Peyer's patch (tissue), 4 donors: ENCODE results near the gene LRTM2. TPM values are rescaled to one million over a fixed set of nuclear protein-coding genes. Genes with fewer than 3 reads are reported as not detected.

ENCODE experiments used
- DNase-seq, 3 donors: peaks; one replicate each; pipeline ENCODE4 v3.0.0-alpha.2; 2017 to 2019
- H3K27ac ChIP-seq, 4 donors: fragments of 200-600 bp; sonication (generic); one replicate each; pipeline ENCODE4 v1.5.1; 2016 to 2019
- H3K27me3 ChIP-seq, 2 donors: fragments of 200-600 bp; sonication (generic); one replicate each; pipeline ENCODE4 v1.5.1; 2019
- H3K36me3 ChIP-seq, 3 donors: fragments of 200-600 bp; sonication (generic); one replicate each; pipeline ENCODE4 v1.5.1; 2016 to 2019
- H3K4me1 ChIP-seq, 4 donors: fragments of 200-600 bp; sonication (generic); one replicate each; pipeline ENCODE4 v1.5.1; 2016 to 2019
- H3K4me3 ChIP-seq, 4 donors: fragments of 200-600 bp; sonication (generic); 1 replicate in 3 of 4; 2 replicates in 1 of 4; pipeline ENCODE4 v1.5.1; 2016 to 2019; ENCODE audit warnings: mild to moderate bottlenecking in 1 of 4
- H3K9me3 ChIP-seq, 4 donors: fragments of 200-600 bp; sonication (generic); one replicate each; pipeline ENCODE4 v1.5.1; 2016 to 2019; ENCODE audit warnings: mild to moderate bottlenecking in 1 of 4
- CTCF ChIP-seq, 6 experiments: fragments of 450-650 bp in 4 of 6; fragments of 200-600 bp in 2 of 6; sonication (generic) in 1 of 6; IDR thresholded peaks; one replicate each; pipeline ENCODE4 v1.5.1; 2017 to 2019; ENCODE audit warnings: antibody characterized with exemption in 6 of 6, mild to moderate bottlenecking in 3 of 6, moderate library complexity in 1 of 6
- POLR2A ChIP-seq, 2 donors: fragments of 450-650 bp; IDR thresholded peaks; one replicate each; pipeline ENCODE4 v1.5.1; 2017; ENCODE audit warnings: antibody characterized with exemption in 2 of 2, mild to moderate bottlenecking in 2 of 2, moderate library complexity in 2 of 2
- total RNA-seq, 4 donors: library from RNA; depleted of rRNA; stranded (reverse); fragments of >200 nt; gene quantifications; one replicate each; pipeline ENCODE4 v1.1.0, GENCODE V29; 2016

LRTM2 gene
- total RNA-seq, 4 donors from 2014 or later, result not detected

- TF ChIP-seq POLR2A (IDR thresholded peaks at IDR 0.05) (no peak), CTCF (IDR thresholded peaks at IDR 0.05) (no peak)
- H3K4me3 ChIP-seq, result no peak overlapping the region
- H3K4me1 ChIP-seq, result no peaks in the 10 kb centered on the region
- DNase-seq, result peak in 2 of 3 donors; percentile 34 to 40
- no peaks in the 10 kb centered on the region for H3K36me3 ChIP-seq
- H3K27ac ChIP-seq, result no peak overlapping the region
- H3K9me3 ChIP-seq, result no peaks in the 10 kb centered on the region
- H3K27me3 ChIP-seq, result no peaks in the 10 kb centered on the region
These were observed 26.3 kb downstream of the LRTM2 start for GRCh38 chr12:1846421-1847405.

GRCh38 chr12:1847411-1847810 lies 27.0 kb downstream of the LRTM2 start:
- no peaks in the 10 kb centered on the region for H3K36me3 ChIP-seq
- H3K27me3 ChIP-seq, result no peaks in the 10 kb centered on the region
- no peaks in the 10 kb centered on the region for H3K9me3 ChIP-seq
- DNase-seq, result no peak
- H3K4me1 ChIP-seq, result no peaks in the 10 kb centered on the region
- H3K27ac ChIP-seq, result no peak overlapping the region
- no peak for TF ChIP-seq POLR2A (IDR thresholded peaks at IDR 0.05)
- TF ChIP-seq CTCF (IDR thresholded peaks at IDR 0.05), result no peak
- no peak overlapping the region for H3K4me3 ChIP-seq

- peak in 1 of 3 donors; percentile 28 for DNase-seq
- no peak overlapping the region for H3K27ac ChIP-seq
- H3K4me3 ChIP-seq, result no peak overlapping the region
- H3K9me3 ChIP-seq, result no peaks in the 10 kb centered on the region
- TF ChIP-seq CTCF (IDR thresholded peaks at IDR 0.05) (no peak), POLR2A (IDR thresholded peaks at IDR 0.05) (no peak)
- H3K27me3 ChIP-seq, result no peaks in the 10 kb centered on the region
- H3K4me1 ChIP-seq, result no peaks in the 10 kb centered on the region
- no peaks in the 10 kb centered on the region for H3K36me3 ChIP-seq
These were observed 27.8 kb downstream of the LRTM2 start for GRCh38 chr12:1848146-1848545.

- Histone ChIP-seq H3K4me1 (no peaks in the 10 kb centered on the region), H3K36me3 (no peaks in the 10 kb centered on the region), H3K27me3 (no peaks in the 10 kb centered on the region), H3K9me3 (no peaks in the 10 kb centered on the region), H3K4me3 (no peak overlapping the region), H3K27ac (no peak overlapping the region)
- no peak for TF ChIP-seq POLR2A (IDR thresholded peaks at IDR 0.05)
- TF ChIP-seq CTCF (IDR thresholded peaks at IDR 0.05), result no peak
- DNase-seq, result peak in 1 of 3 donors; percentile 21
These were observed 28.4 kb downstream of the LRTM2 start for GRCh38 chr12:1848745-1849144.

- H3K4me3 ChIP-seq, result no peak overlapping the region
- no peaks in the 10 kb centered on the region for H3K27me3 ChIP-seq
- no peaks in the 10 kb centered on the region for H3K4me1 ChIP-seq
- TF ChIP-seq POLR2A (IDR thresholded peaks at IDR 0.05) (no peak), CTCF (IDR thresholded peaks at IDR 0.05) (no peak)
- peaks cover 0 to 5% (median 0%) of the 10 kb centered on the region in 4 donors for H3K9me3 ChIP-seq
- no peaks in the 10 kb centered on the region for H3K36me3 ChIP-seq
- no peak for DNase-seq
- H3K27ac ChIP-seq, result no peak overlapping the region
These were observed 30.9 kb downstream of the LRTM2 start for GRCh38 chr12:1851151-1851701.
